CD4-positive, CD25-positive, alpha-beta regulatory T cell (primary cell): ENCODE results near the gene DIPK1A. TPM values are rescaled to one million over a fixed set of nuclear protein-coding genes. Genes with fewer than 3 reads are reported as not detected.
"Not testable (repeated sequence)": the region's sequence is repeated elsewhere in the genome, so short reads cannot be mapped to it uniquely, and the experiment has no call there.

Experiments used
- ATAC-seq, 2 donors: fragments of 150-1000 bp; cut with Tn5 transposase; one replicate each; pipeline ENCODE4 v1.10.0; 2021; ENCODE audit warnings: low read depth in 2 of 2, moderate number of reproducible peaks in 2 of 2, moderate library complexity in 1 of 2
- DNase-seq, 3 donors: peaks; one replicate each; pipeline versions ENCODE4 v3.0.0 to v3.0.0-alpha.2; 2012 to 2022; ENCODE audit warnings: mixed read lengths in 1 of 3
- H3K27ac ChIP-seq: one replicate; pipeline ENCODE4 v1.7.0; 2013; ENCODE audit warnings: mild to moderate bottlenecking, low read length; ENCODE audit not compliant: insufficient read depth, poor library complexity, severe bottlenecking
- H3K27me3 ChIP-seq: one replicate; pipeline ENCODE4 v1.7.0; 2013; ENCODE audit warnings: low read length; ENCODE audit not compliant: control insufficient read depth, insufficient read depth
- H3K36me3 ChIP-seq: one replicate; pipeline ENCODE4 v1.7.0; 2013; ENCODE audit warnings: mild to moderate bottlenecking, low read length, moderate library complexity; ENCODE audit not compliant: control insufficient read depth, insufficient read depth
- H3K4me1 ChIP-seq: 2 replicates; pipeline ENCODE4 v1.7.0; 2013; ENCODE audit warnings: mild to moderate bottlenecking, low read length; ENCODE audit not compliant: insufficient read depth, control insufficient read depth, poor library complexity, severe bottlenecking
- H3K4me3 ChIP-seq: one replicate; pipeline ENCODE4 v1.7.0; 2013; ENCODE audit warnings: low read depth, mild to moderate bottlenecking, low read length, moderate library complexity
- H3K9me3 ChIP-seq, 2 experiments: 1 replicate in 1 of 2; 2 replicates in 1 of 2; pipeline ENCODE4 v1.7.0; 2013; ENCODE audit warnings: low read length in 2 of 2, mild to moderate bottlenecking in 1 of 2, moderate library complexity in 1 of 2; ENCODE audit not compliant: control insufficient read depth in 2 of 2
- H3K27ac Mint-ChIP-seq, 3 donors: one replicate each; pipeline ENCODE4 v1.8.0; 2020 to 2022; ENCODE audit warnings: mild to moderate bottlenecking in 3 of 3, mixed read lengths in 3 of 3, moderate library complexity in 2 of 3
- H3K27me3 Mint-ChIP-seq: one replicate; pipeline ENCODE4 v1.8.0; 2022; ENCODE audit warnings: mild to moderate bottlenecking, mixed read lengths
- H3K36me3 Mint-ChIP-seq: one replicate; pipeline ENCODE4 v1.8.0; 2020; ENCODE audit warnings: mixed read lengths
- H3K4me1 Mint-ChIP-seq, 4 donors: one replicate each; pipeline ENCODE4 v1.8.0; 2020 to 2022; ENCODE audit warnings: mixed read lengths in 4 of 4, mild to moderate bottlenecking in 1 of 4
- H3K4me3 Mint-ChIP-seq, 4 donors: one replicate each; pipeline ENCODE4 v1.8.0; 2020 to 2022; ENCODE audit warnings: mild to moderate bottlenecking in 4 of 4, mixed read lengths in 4 of 4, moderate library complexity in 3 of 4
- H3K9me3 Mint-ChIP-seq, 7 donors: one replicate each; pipeline ENCODE4 v1.8.0; 2020 to 2022; ENCODE audit warnings: mixed read lengths in 7 of 7, mild to moderate bottlenecking in 3 of 7, moderate library complexity in 2 of 7
- polyA plus RNA-seq, 4 donors: library from polyadenylated mRNA; unstranded; fragments of 300-500 nt; fragmentation: Illumina TruSeq; gene quantifications; one replicate each; pipeline ENCODE4 v1.2.3, GENCODE V29; 2021
- total RNA-seq: library from RNA; stranded (reverse); gene quantifications from one replicate; pipeline ENCODE4 v1.2.3, GENCODE V29; 2022

Gene DIPK1A
- total and polyA plus RNA-seq, 5 donors from 2014 or later = 10.9 to 19.6 (median 14.7) TPM

- no peak overlapping the region for H3K27ac ChIP-seq
- Mint-ChIP-seq H3K4me3 (no peak overlapping the region), H3K9me3 (peaks cover 4 to 20% (median 8%) of the 10 kb centered on the region in 7 donors), H3K27ac (peak overlapping the region; percentile 11 to 61 (median 21)), H3K36me3 (peaks cover 33% of the 10 kb centered on the region), H3K27me3 (no peaks in the 10 kb centered on the region), H3K4me1 (peaks cover 27 to 37% (median 33%) of the 10 kb centered on the region in 4 donors)
- no peak for ATAC-seq
- H3K27me3 ChIP-seq = no peaks in the 10 kb centered on the region
- H3K4me3 ChIP-seq = no peak overlapping the region
- peaks cover 14% of the 10 kb centered on the region for H3K36me3 ChIP-seq
- no peak for DNase-seq
- peaks cover 13% of the 10 kb centered on the region for H3K4me1 ChIP-seq
- H3K9me3 ChIP-seq = no peaks in the 10 kb centered on the region
Observed at GRCh38 chr1:92903765-92904164, 57.5 kb downstream of the DIPK1A start.

- DNase-seq (no peak), ATAC-seq (no peak)
- no peaks in the 10 kb centered on the region for H3K9me3 ChIP-seq
- peaks cover 6% of the 10 kb centered on the region for H3K36me3 ChIP-seq
- Mint-ChIP-seq H3K4me1 (peaks cover 18 to 30% (median 24%) of the 10 kb centered on the region in 4 donors), H3K27ac (peak overlapping the region in 2 of 3 donors; percentile 8 to 61), H3K27me3 (no peaks in the 10 kb centered on the region), H3K4me3 (no peak overlapping the region), H3K36me3 (peaks cover 27% of the 10 kb centered on the region), H3K9me3 (peaks cover 0 to 20% (median 8%) of the 10 kb centered on the region in 7 donors)
- H3K27me3 ChIP-seq = no peaks in the 10 kb centered on the region
- H3K27ac ChIP-seq = no peak overlapping the region
- peaks cover 13% of the 10 kb centered on the region for H3K4me1 ChIP-seq
- H3K4me3 ChIP-seq = no peak overlapping the region
Observed at GRCh38 chr1:92902406-92902744, 58.9 kb downstream of the DIPK1A start.

- ATAC-seq (no peak), DNase-seq (no peak)
- Histone ChIP-seq H3K9me3 (no peaks in the 10 kb centered on the region), H3K27ac (no peak overlapping the region), H3K27me3 (no peaks in the 10 kb centered on the region), H3K4me1 (peaks cover 13% of the 10 kb centered on the region), H3K4me3 (no peak overlapping the region), H3K36me3 (peaks cover 6% of the 10 kb centered on the region)
- Mint-ChIP-seq H3K4me3 (no peak overlapping the region), H3K36me3 (peaks cover 27% of the 10 kb centered on the region), H3K27ac (no peak overlapping the region), H3K4me1 (peaks cover 18 to 30% (median 24%) of the 10 kb centered on the region in 4 donors), H3K27me3 (no peaks in the 10 kb centered on the region), H3K9me3 (peaks cover 0 to 23% (median 8%) of the 10 kb centered on the region in 7 donors)
Observed at GRCh38 chr1:92901699-92902405, 59.4 kb downstream of the DIPK1A start.

GRCh38 chr1:92901126-92901525 is 60.1 kb downstream of the DIPK1A start:
- Mint-ChIP-seq H3K27ac (no peak overlapping the region), H3K9me3 (peaks cover 0 to 23% (median 8%) of the 10 kb centered on the region in 7 donors), H3K4me1 (peaks cover 18 to 30% (median 24%) of the 10 kb centered on the region in 4 donors), H3K27me3 (no peaks in the 10 kb centered on the region), H3K4me3 (no peak overlapping the region), H3K36me3 (peaks cover 27% of the 10 kb centered on the region)
- Histone ChIP-seq H3K9me3 (no peaks in the 10 kb centered on the region), H3K36me3 (peaks cover 5% of the 10 kb centered on the region), H3K4me1 (peaks cover 13% of the 10 kb centered on the region), H3K27ac (no peak overlapping the region), H3K27me3 (no peaks in the 10 kb centered on the region), H3K4me3 (no peak overlapping the region)
- no peak for ATAC-seq
- no peak for DNase-seq

- DNase-seq = no peak
- peaks cover 0 to 23% (median 8%) of the 10 kb centered on the region in 7 donors for H3K9me3 Mint-ChIP-seq
- peaks cover 26% of the 10 kb centered on the region for H3K36me3 Mint-ChIP-seq
- H3K4me3 Mint-ChIP-seq = no peak overlapping the region
- Histone ChIP-seq H3K27ac (no peak overlapping the region), H3K4me3 (no peak overlapping the region), H3K4me1 (peaks cover 13% of the 10 kb centered on the region), H3K36me3 (no peaks in the 10 kb centered on the region), H3K27me3 (no peaks in the 10 kb centered on the region), H3K9me3 (no peaks in the 10 kb centered on the region)
- H3K27ac Mint-ChIP-seq = peak overlapping the region in 2 of 3 donors; percentile 4 to 63
- H3K4me1 Mint-ChIP-seq = peaks cover 18 to 27% (median 21%) of the 10 kb centered on the region in 4 donors
- no peak for ATAC-seq
- no peaks in the 10 kb centered on the region for H3K27me3 Mint-ChIP-seq
Observed at GRCh38 chr1:92900539-92900938, 60.7 kb downstream of the DIPK1A start.

- no peak for ATAC-seq
- H3K4me3 Mint-ChIP-seq = no peak overlapping the region
- peak overlapping the region in 2 of 3 donors; percentile 4 to 68 for H3K27ac Mint-ChIP-seq
- no peaks in the 10 kb centered on the region for H3K27me3 ChIP-seq
- no peaks in the 10 kb centered on the region for H3K27me3 Mint-ChIP-seq
- DNase-seq = no peak
- peaks cover 13% of the 10 kb centered on the region for H3K4me1 ChIP-seq
- peaks cover 15 to 20% (median 17%) of the 10 kb centered on the region in 4 donors for H3K4me1 Mint-ChIP-seq
- no peaks in the 10 kb centered on the region for H3K36me3 ChIP-seq
- H3K9me3 Mint-ChIP-seq = peaks cover 0 to 23% (median 8%) of the 10 kb centered on the region in 7 donors
- peaks cover 23% of the 10 kb centered on the region for H3K36me3 Mint-ChIP-seq
- no peak overlapping the region for H3K27ac ChIP-seq
- H3K4me3 ChIP-seq = no peak overlapping the region
- H3K9me3 ChIP-seq = no peaks in the 10 kb centered on the region
Observed at GRCh38 chr1:92899780-92900179, 61.5 kb downstream of the DIPK1A start.

GRCh38 chr1:92898053-92898452 is 63.2 kb downstream of the DIPK1A start:
- not testable (repeated sequence) for DNase-seq, H3K4me3 ChIP-seq, H3K9me3 ChIP-seq, H3K27me3 ChIP-seq, H3K27ac ChIP-seq, H3K4me1 ChIP-seq, ATAC-seq, H3K27me3 Mint-ChIP-seq, H3K27ac Mint-ChIP-seq, H3K4me3 Mint-ChIP-seq, H3K36me3 ChIP-seq
- H3K36me3 Mint-ChIP-seq = peaks cover 28% of the 10 kb centered on the region
- peaks cover 7 to 14% (median 10%) of the 10 kb centered on the region in 4 donors for H3K4me1 Mint-ChIP-seq
- peaks cover 0 to 24% (median 10%) of the 10 kb centered on the region in 7 donors for H3K9me3 Mint-ChIP-seq

GRCh38 chr1:92887465-92887864 is 73.8 kb downstream of the DIPK1A start:
- Histone ChIP-seq H3K36me3 (no peaks in the 10 kb centered on the region), H3K9me3 (no peaks in the 10 kb centered on the region), H3K27me3 (no peaks in the 10 kb centered on the region), H3K27ac (no peak overlapping the region), H3K4me1 (peaks cover 15% of the 10 kb centered on the region), H3K4me3 (no peak overlapping the region)
- DNase-seq (no peak), ATAC-seq (no peak)
- Mint-ChIP-seq H3K4me1 (peaks cover 14 to 49% (median 28%) of the 10 kb centered on the region in 4 donors), H3K4me3 (no peak overlapping the region), H3K27me3 (no peaks in the 10 kb centered on the region), H3K36me3 (peaks cover 5% of the 10 kb centered on the region), H3K27ac (peak overlapping the region in 1 of 3 donors; percentile 10), H3K9me3 (peaks cover 0 to 2% (median 0%) of the 10 kb centered on the region in 7 donors)
